ENCODE measurements around the gene ZSWIM1.

DNA sequence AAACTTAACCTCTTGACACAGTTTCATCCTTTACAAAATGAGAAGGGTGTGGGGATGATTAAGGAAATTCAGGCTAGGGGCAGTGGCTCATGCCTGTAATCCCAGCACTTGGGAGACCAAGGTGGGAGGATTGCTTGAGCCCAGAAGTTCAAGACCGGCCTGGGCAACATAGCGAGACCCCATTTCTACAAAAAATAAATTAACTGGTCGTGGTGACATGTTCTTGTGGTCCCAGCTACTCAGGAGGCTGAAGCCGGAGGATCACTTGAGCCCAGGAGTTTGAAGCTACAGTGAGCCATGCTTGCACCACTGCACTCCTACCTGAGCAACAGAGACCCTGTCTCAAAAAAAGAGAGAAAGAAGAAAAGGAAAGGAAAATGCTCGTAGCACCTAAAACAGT, 14.6 kb upstream of the ZSWIM1 start:
- TF ChIP-seq, protein P1, sequence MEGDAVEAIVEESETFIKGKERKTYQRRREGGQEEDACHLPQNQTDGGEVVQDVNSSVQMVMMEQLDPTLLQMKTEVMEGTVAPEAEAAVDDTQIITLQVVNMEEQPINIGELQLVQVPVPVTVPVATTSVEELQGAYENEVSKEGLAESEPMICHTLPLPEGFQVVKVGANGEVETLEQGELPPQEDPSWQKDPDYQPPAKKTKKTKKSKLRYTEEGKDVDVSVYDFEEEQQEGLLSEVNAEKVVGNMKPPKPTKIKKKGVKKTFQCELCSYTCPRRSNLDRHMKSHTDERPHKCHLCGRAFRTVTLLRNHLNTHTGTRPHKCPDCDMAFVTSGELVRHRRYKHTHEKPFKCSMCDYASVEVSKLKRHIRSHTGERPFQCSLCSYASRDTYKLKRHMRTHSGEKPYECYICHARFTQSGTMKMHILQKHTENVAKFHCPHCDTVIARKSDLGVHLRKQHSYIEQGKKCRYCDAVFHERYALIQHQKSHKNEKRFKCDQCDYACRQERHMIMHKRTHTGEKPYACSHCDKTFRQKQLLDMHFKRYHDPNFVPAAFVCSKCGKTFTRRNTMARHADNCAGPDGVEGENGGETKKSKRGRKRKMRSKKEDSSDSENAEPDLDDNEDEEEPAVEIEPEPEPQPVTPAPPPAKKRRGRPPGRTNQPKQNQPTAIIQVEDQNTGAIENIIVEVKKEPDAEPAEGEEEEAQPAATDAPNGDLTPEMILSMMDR (IDR thresholded peaks at IDR 0.05; ENCODE audit: low read depth, low read length): no peak
- no peak for TF ChIP-seq EZH2phosphoT487 (IDR thresholded peaks at IDR 0.05; ENCODE audit: low read depth)
